ENCODE measurements around the gene SORCS2. TPM values are rescaled to one million over a fixed set of nuclear protein-coding genes. Genes with fewer than 3 reads are reported as not detected.

Gene SORCS2
- total and polyA plus RNA-seq, 4 donors = 2.2 to 7.7 (median 2.5) TPM

GRCh38 chr4:7547368-7548040, 355.2 kb downstream of the SORCS2 start:
- 67% methylated on average over 10 of the region's 10 CpGs for WGBS, 2 donors
- peak in 1 of 3 donors; percentile 3 for DNase-seq

GRCh38 chr4:7549866-7550265, 357.5 kb downstream of the SORCS2 start:
- ATAC-seq (ENCODE audit: insufficient read depth, low FRiP score) (no peak), DNase-seq (no peak)
- Histone ChIP-seq H3K9me3 (ENCODE audit: control insufficient read depth in 4 of 4, insufficient read depth in 3 of 4, low read length in 3 of 4) (peaks cover 0 to 37% (median 11%) of the 10 kb centered on the region in 4 donors), H3K36me3 (ENCODE audit: control insufficient read depth in 4 of 4, insufficient read depth in 4 of 4, low read length in 4 of 4) (no peaks in the 10 kb centered on the region), H3K4me3 (no peak overlapping the region), H3K9ac (ENCODE audit: insufficient read depth in 1 of 2, low read length in 2 of 2) (no peak overlapping the region), H3K27ac (ENCODE audit: low read depth in 1 of 2, low read length in 1 of 2) (no peak overlapping the region), H3K27me3 (ENCODE audit: control insufficient read depth in 3 of 3, insufficient read depth in 3 of 3, low read length in 2 of 3) (peaks cover 0 to 4% (median 0%) of the 10 kb centered on the region in 3 donors), H3K4me1 (ENCODE audit: control insufficient read depth in 5 of 5, insufficient read depth in 5 of 5, low read length in 5 of 5) (no peaks in the 10 kb centered on the region)
- 83 to 87% methylated on average over 6 to 7 of the region's 7 CpGs for WGBS, 2 donors
- no peak for TF ChIP-seq CTCF (IDR thresholded peaks at IDR 0.05; ENCODE audit: control extremely low read depth, extremely low read depth)

More at GRCh38 chr4:7547368-7548040, 355.2 kb downstream of the SORCS2 start:
- Histone ChIP-seq H3K9me3 (ENCODE audit: control insufficient read depth in 4 of 4, insufficient read depth in 3 of 4, low read length in 3 of 4) (peaks cover 0 to 22% (median 3%) of the 10 kb centered on the region in 4 donors), H3K36me3 (ENCODE audit: control insufficient read depth in 4 of 4, insufficient read depth in 4 of 4, low read length in 4 of 4) (no peaks in the 10 kb centered on the region), H3K27ac (ENCODE audit: low read depth in 1 of 2, low read length in 1 of 2) (no peak overlapping the region), H3K4me3 (no peak overlapping the region), H3K27me3 (ENCODE audit: control insufficient read depth in 3 of 3, insufficient read depth in 3 of 3, low read length in 2 of 3) (peaks cover 0 to 4% (median 0%) of the 10 kb centered on the region in 3 donors), H3K9ac (ENCODE audit: insufficient read depth in 1 of 2, low read length in 2 of 2) (no peak overlapping the region), H3K4me1 (ENCODE audit: control insufficient read depth in 5 of 5, insufficient read depth in 5 of 5, low read length in 5 of 5) (no peaks in the 10 kb centered on the region)
- no peak for ATAC-seq (ENCODE audit: insufficient read depth, low FRiP score)
- TF ChIP-seq CTCF (IDR thresholded peaks at IDR 0.05; ENCODE audit: control extremely low read depth, extremely low read depth) = no peak

- 74 to 78% methylated on average over 3 of the region's 3 CpGs for WGBS, 2 donors
- Histone ChIP-seq H3K4me1 (ENCODE audit: control insufficient read depth in 5 of 5, insufficient read depth in 5 of 5, low read length in 5 of 5) (no peaks in the 10 kb centered on the region), H3K9ac (ENCODE audit: insufficient read depth in 1 of 2, low read length in 2 of 2) (no peak overlapping the region), H3K36me3 (ENCODE audit: control insufficient read depth in 4 of 4, insufficient read depth in 4 of 4, low read length in 4 of 4) (peaks cover 0 to 2% (median 0%) of the 10 kb centered on the region in 4 donors), H3K4me3 (no peak overlapping the region), H3K9me3 (ENCODE audit: control insufficient read depth in 4 of 4, insufficient read depth in 3 of 4, low read length in 3 of 4) (peaks cover 0 to 39% (median 11%) of the 10 kb centered on the region in 4 donors), H3K27ac (ENCODE audit: low read depth in 1 of 2, low read length in 1 of 2) (no peak overlapping the region), H3K27me3 (ENCODE audit: control insufficient read depth in 3 of 3, insufficient read depth in 3 of 3, low read length in 2 of 3) (peaks cover 0 to 4% (median 0%) of the 10 kb centered on the region in 3 donors)
- ATAC-seq (ENCODE audit: insufficient read depth, low FRiP score) = no peak
- no peak for TF ChIP-seq CTCF (IDR thresholded peaks at IDR 0.05; ENCODE audit: control extremely low read depth, extremely low read depth)
- DNase-seq = no peak
Observed at GRCh38 chr4:7552466-7552865, 360.1 kb downstream of the SORCS2 start.
